Muscle layer of colon (tissue), 2 donors: ENCODE results near the gene PIGR.

ENCODE experiments used
- H3K27ac ChIP-seq: one replicate; pipeline ENCODE4 v1.7.0; 2013; ENCODE audit warnings: low read depth, mild to moderate bottlenecking, low read length, moderate library complexity
- H3K27me3 ChIP-seq, 2 donors: one replicate each; pipeline ENCODE4 v1.7.0; 2013; ENCODE audit warnings: low read length in 2 of 2, mild to moderate bottlenecking in 2 of 2; ENCODE audit not compliant: insufficient read depth in 2 of 2, control insufficient read depth in 1 of 2
- H3K36me3 ChIP-seq: one replicate; pipeline ENCODE4 v1.7.0; 2013; ENCODE audit warnings: mild to moderate bottlenecking, low read length; ENCODE audit not compliant: insufficient read depth
- H3K4me1 ChIP-seq: one replicate; pipeline ENCODE4 v1.7.0; 2013; ENCODE audit warnings: mild to moderate bottlenecking, low read length; ENCODE audit not compliant: insufficient read depth
- H3K4me3 ChIP-seq, 2 donors: one replicate each; pipeline ENCODE4 v1.7.0; 2013; ENCODE audit warnings: low read length in 2 of 2, low read depth in 1 of 2, mild to moderate bottlenecking in 1 of 2, moderate library complexity in 1 of 2
- H3K9ac ChIP-seq: one replicate; pipeline ENCODE4 v1.7.0; 2013; ENCODE audit warnings: low read length
- H3K9me3 ChIP-seq: one replicate; pipeline ENCODE4 v1.7.0; 2013; ENCODE audit warnings: mild to moderate bottlenecking, low read length
- donor health status: abdominal sarcoma.
- donor health status: Adenocarcinoma of cecum.

PIGR gene

GRCh38 chr1:206958144-206958543 lies 11.9 kb upstream of the PIGR start:
- no peaks in the 10 kb centered on the region for H3K4me1 ChIP-seq
- H3K4me3 ChIP-seq, result no peak overlapping the region
- H3K9ac ChIP-seq, result no peak overlapping the region
- no peaks in the 10 kb centered on the region for H3K9me3 ChIP-seq
- no peaks in the 10 kb centered on the region for H3K36me3 ChIP-seq
- no peak overlapping the region for H3K27ac ChIP-seq
- no peaks in the 10 kb centered on the region for H3K27me3 ChIP-seq

GRCh38 chr1:206957639-206958038 lies 11.4 kb upstream of the PIGR start:
- no peaks in the 10 kb centered on the region for H3K27me3 ChIP-seq
- no peak overlapping the region for H3K27ac ChIP-seq
- no peak overlapping the region for H3K4me3 ChIP-seq
- no peaks in the 10 kb centered on the region for H3K9me3 ChIP-seq
- H3K4me1 ChIP-seq, result no peaks in the 10 kb centered on the region
- no peak overlapping the region for H3K9ac ChIP-seq
- H3K36me3 ChIP-seq, result no peaks in the 10 kb centered on the region

GRCh38 chr1:206955476-206956451 lies 9.5 kb upstream of the PIGR start:
- no peak overlapping the region for H3K9ac ChIP-seq
- H3K9me3 ChIP-seq, result no peaks in the 10 kb centered on the region
- H3K27me3 ChIP-seq, result no peaks in the 10 kb centered on the region
- no peaks in the 10 kb centered on the region for H3K4me1 ChIP-seq
- no peak overlapping the region for H3K27ac ChIP-seq
- no peak overlapping the region for H3K4me3 ChIP-seq
- no peaks in the 10 kb centered on the region for H3K36me3 ChIP-seq

- no peak overlapping the region for H3K9ac ChIP-seq
- no peaks in the 10 kb centered on the region for H3K4me1 ChIP-seq
- no peaks in the 10 kb centered on the region for H3K36me3 ChIP-seq
- no peaks in the 10 kb centered on the region for H3K27me3 ChIP-seq
- H3K4me3 ChIP-seq, result no peak overlapping the region
- no peaks in the 10 kb centered on the region for H3K9me3 ChIP-seq
- H3K27ac ChIP-seq, result no peak overlapping the region
Observed at GRCh38 chr1:206954459-206955342, 8.4 kb upstream of the PIGR start.

GRCh38 chr1:206953626-206954025 lies 7.4 kb upstream of the PIGR start:
- H3K4me1 ChIP-seq, result no peaks in the 10 kb centered on the region
- no peak overlapping the region for H3K27ac ChIP-seq
- H3K4me3 ChIP-seq, result no peak overlapping the region
- H3K9me3 ChIP-seq, result no peaks in the 10 kb centered on the region
- H3K9ac ChIP-seq, result no peak overlapping the region
- H3K27me3 ChIP-seq, result no peaks in the 10 kb centered on the region
- H3K36me3 ChIP-seq, result no peaks in the 10 kb centered on the region

- no peak overlapping the region for H3K9ac ChIP-seq
Observed at GRCh38 chr1:206953126-206953525, 6.9 kb upstream of the PIGR start.

GRCh38 chr1:206952171-206952570 lies 5.9 kb upstream of the PIGR start:
- no peaks in the 10 kb centered on the region for H3K9me3 ChIP-seq
- H3K27ac ChIP-seq, result no peak overlapping the region
- no peak overlapping the region for H3K9ac ChIP-seq
- H3K36me3 ChIP-seq, result no peaks in the 10 kb centered on the region
- H3K4me3 ChIP-seq, result no peak overlapping the region
- H3K27me3 ChIP-seq, result no peaks in the 10 kb centered on the region
- no peaks in the 10 kb centered on the region for H3K4me1 ChIP-seq

More at GRCh38 chr1:206953126-206953525, 6.9 kb upstream of the PIGR start:
- Histone ChIP-seq H3K27me3 (no peaks in the 10 kb centered on the region), H3K4me3 (no peak overlapping the region), H3K9me3 (no peaks in the 10 kb centered on the region), H3K4me1 (no peaks in the 10 kb centered on the region), H3K36me3 (no peaks in the 10 kb centered on the region), H3K27ac (no peak overlapping the region)

- Histone ChIP-seq H3K27me3 (no peaks in the 10 kb centered on the region), H3K4me1 (no peaks in the 10 kb centered on the region), H3K36me3 (no peaks in the 10 kb centered on the region), H3K9ac (no peak overlapping the region), H3K4me3 (no peak overlapping the region), H3K9me3 (no peaks in the 10 kb centered on the region), H3K27ac (no peak overlapping the region)
Observed at GRCh38 chr1:206951318-206952100, 5.2 kb upstream of the PIGR start.

- Histone ChIP-seq H3K36me3 (no peaks in the 10 kb centered on the region), H3K9ac (no peak overlapping the region), H3K27ac (no peak overlapping the region), H3K4me3 (no peak overlapping the region), H3K9me3 (no peaks in the 10 kb centered on the region), H3K4me1 (no peaks in the 10 kb centered on the region), H3K27me3 (no peaks in the 10 kb centered on the region)
Observed at GRCh38 chr1:206949641-206950040, 3.4 kb upstream of the PIGR start.

GRCh38 chr1:206949208-206949607 lies 2.9 kb upstream of the PIGR start:
- Histone ChIP-seq H3K4me3 (no peak overlapping the region), H3K9ac (no peak overlapping the region), H3K4me1 (no peaks in the 10 kb centered on the region), H3K9me3 (no peaks in the 10 kb centered on the region), H3K27me3 (no peaks in the 10 kb centered on the region), H3K36me3 (no peaks in the 10 kb centered on the region), H3K27ac (no peak overlapping the region)

- Histone ChIP-seq H3K27ac (no peak overlapping the region), H3K4me1 (no peaks in the 10 kb centered on the region)
Observed at GRCh38 chr1:206947255-206947654, 989 bp upstream of the PIGR start.

More at GRCh38 chr1:206947255-206947654, 989 bp upstream of the PIGR start:
- H3K36me3 ChIP-seq, result no peaks in the 10 kb centered on the region
- no peaks in the 10 kb centered on the region for H3K9me3 ChIP-seq
- no peak overlapping the region for H3K4me3 ChIP-seq
- H3K27me3 ChIP-seq, result no peaks in the 10 kb centered on the region
- H3K9ac ChIP-seq, result no peak overlapping the region
